IPS-NIHi7 (cell line): Measurements from ENCODE around the gene NHEJ1.

Experiments used
- DNase-seq: peaks from one replicate; pipeline ENCODE4 v3.0.0; 2012; ENCODE audit warnings: mixed read lengths; ENCODE audit errors: extremely low spot score

The NHEJ1 gene

GRCh38 chr2:219087848-219088247 is 72.8 kb downstream of the NHEJ1 start:
- DNase-seq = no peak

GRCh38 chr2:219087361-219087760 is 73.3 kb downstream of the NHEJ1 start:
- DNase-seq = no peak

GRCh38 chr2:219086196-219086595 is 74.4 kb downstream of the NHEJ1 start:
- DNase-seq = no peak

GRCh38 chr2:219084791-219085190 is 75.8 kb downstream of the NHEJ1 start:
- DNase-seq = no peak

GRCh38 chr2:219082332-219082958 is 78.2 kb downstream of the NHEJ1 start:
- no peak for DNase-seq

- no peak for DNase-seq
These were observed 78.8 kb downstream of the NHEJ1 start for GRCh38 chr2:219081701-219082331.

- DNase-seq = peak; percentile 38
These were observed 79.5 kb downstream of the NHEJ1 start for GRCh38 chr2:219081096-219081495.

GRCh38 chr2:219079417-219079816 is 81.2 kb downstream of the NHEJ1 start:
- DNase-seq = no peak

GRCh38 chr2:219078951-219079350 is 81.7 kb downstream of the NHEJ1 start:
- DNase-seq = no peak

- DNase-seq = no peak
These were observed 82.5 kb downstream of the NHEJ1 start for GRCh38 chr2:219078126-219078525.

- DNase-seq = no peak
These were observed 84.4 kb downstream of the NHEJ1 start for GRCh38 chr2:219076253-219076652.

- peak; percentile 83 for DNase-seq
These were observed 87.0 kb downstream of the NHEJ1 start for GRCh38 chr2:219073413-219074129.

GRCh38 chr2:219072741-219073250 is 87.8 kb downstream of the NHEJ1 start:
- DNase-seq = no peak

GRCh38 chr2:219071131-219071816 is 89.3 kb downstream of the NHEJ1 start:
- DNase-seq = no peak

GRCh38 chr2:219065484-219065883 is 95.1 kb downstream of the NHEJ1 start:
- no peak for DNase-seq

GRCh38 chr2:219062081-219062480 is 98.5 kb downstream of the NHEJ1 start:
- DNase-seq = no peak

GRCh38 chr2:219060821-219061791 is 99.5 kb downstream of the NHEJ1 start, which contains the start of gene IHH:
Gene IHH, minus strand, starts transcription at chr2:219060921. Its CDS starts 454 bp downstream, at chr2:219060467.
- peak; percentile 63 for DNase-seq

GRCh38 chr2:219059725-219060682 is 100.6 kb downstream of the NHEJ1 start:
- DNase-seq = no peak

- DNase-seq = no peak
These were observed 101.3 kb downstream of the NHEJ1 start for GRCh38 chr2:219059375-219059724.
